ENCODE results near the gene TPCN2. TPM values are rescaled to one million over a fixed set of nuclear protein-coding genes. Genes with fewer than 3 reads are reported as not detected.

Gene TPCN2
- total and polyA plus RNA-seq, 2 of the 4 experiments (the other 2 are of a cell fraction), result 3.4 to 8.0 TPM

DNA sequence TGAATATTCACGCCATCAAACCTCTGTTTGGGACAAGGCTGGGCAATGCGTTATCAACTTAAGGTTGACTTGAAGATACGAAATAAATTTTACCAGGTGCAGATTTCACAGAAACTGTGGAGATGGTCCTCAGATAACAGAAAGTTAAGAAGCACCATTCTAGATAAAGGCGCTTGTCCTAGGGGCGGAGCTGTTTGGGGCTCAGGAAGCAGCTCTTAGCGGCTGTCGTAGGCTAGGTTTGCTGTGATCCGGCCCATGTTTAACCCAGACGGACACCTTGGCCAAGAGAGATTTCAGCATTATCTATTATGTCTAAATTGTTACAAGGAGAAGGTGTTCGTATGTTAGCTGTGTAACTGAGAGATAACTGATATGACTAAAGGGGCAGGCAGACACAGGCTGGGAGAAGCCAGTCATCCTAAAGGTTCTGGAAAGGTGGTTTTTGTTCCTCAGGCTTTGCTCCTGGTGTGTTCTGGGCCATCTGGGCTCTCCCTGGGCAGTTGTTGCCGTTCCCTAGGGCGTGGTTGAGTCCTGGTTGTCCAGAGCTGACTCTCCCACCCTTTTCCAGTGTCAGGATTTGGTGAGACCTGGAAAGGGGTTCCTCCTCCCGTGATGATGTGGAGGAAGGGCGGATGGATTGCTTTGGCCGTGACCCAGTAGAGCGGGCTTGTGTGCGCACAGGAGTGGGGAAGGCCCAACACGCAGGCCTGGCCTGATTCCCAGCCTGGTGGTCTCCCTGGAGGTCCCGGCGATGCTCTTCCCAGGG is 25.8 kb downstream of the TPCN2 start:
- Histone ChIP-seq H2AK9ac (replicated peaks; ENCODE audit: low read depth, low read length, poor library complexity) (peak overlapping the region; percentile 26), H3K18ac (ENCODE audit: low read depth, low read length) (no peak overlapping the region), H3K56ac (ENCODE audit: extremely low read depth, insufficient read depth, low read length) (no peak overlapping the region), H2BK5ac (ENCODE audit: low read depth, low read length, poor library complexity, severe bottlenecking) (peak overlapping the region; percentile 57), H3K9ac (ENCODE audit: low read depth, low read length) (no peak overlapping the region), H3K79me1 (ENCODE audit: low read depth in 1 of 2, low read length in 2 of 2) (peaks cover 0 to 14% of the 10 kb centered on the region in 2 experiments; a peak in 1 of 4 replicates), H4K91ac (ENCODE audit: insufficient read depth, low read depth, low read length) (peak overlapping the region; percentile 14), H3K4me2 (ENCODE audit: low read depth, low read length) (no peak overlapping the region), H3K4me1 (ENCODE audit: control insufficient read depth, insufficient read depth, low read length) (peaks cover 13% of the 10 kb centered on the region), H2BK120ac (ENCODE audit: low read depth, low read length) (peak overlapping the region; percentile 53), H2AFZ (replicated peaks; ENCODE audit: low read length, poor library complexity) (no peak overlapping the region), H3K9me1 (ENCODE audit: insufficient read depth, low read length) (peaks cover 17% of the 10 kb centered on the region), H3K36me3 (ENCODE audit: control insufficient read depth, insufficient read depth, low read length) (peaks cover 34% of the 10 kb centered on the region), H3K4me3 (ENCODE audit: insufficient read depth, low read depth, low read length) (no peak overlapping the region), H3K27ac (ENCODE audit: insufficient read depth, low read length) (peak overlapping the region; percentile 31; the same call in 1 of the 2 replicates), H4K5ac (ENCODE audit: low read depth, low read length) (0 out of 2 replicates have a peak overlapping the region, but pooled peaks have one; percentile 19), H3K9me3 (ENCODE audit: control insufficient read depth, insufficient read depth, low read length) (no peaks in the 10 kb centered on the region), H3K14ac (replicated peaks; ENCODE audit: low read depth, low read length) (peak overlapping the region; percentile 18), H4K8ac (ENCODE audit: low read depth in 2 of 2, low read length in 2 of 2) (peak overlapping the region in 1 of 2 experiments; percentile 53; a peak in 1 of 4 replicates), H3K23ac (ENCODE audit: low read depth, low read length) (no peak overlapping the region), H4K20me1 (ENCODE audit: insufficient read depth, low read length) (peaks cover 7% of the 10 kb centered on the region; the same call in 1 of the 2 replicates), H2BK15ac (ENCODE audit: low read depth, low read length) (peak overlapping the region; percentile 54; the same call in 1 of the 3 replicates), H3K4ac (ENCODE audit: low read depth, low read length) (peak overlapping the region; percentile 54), H3K27me3 (ENCODE audit: control insufficient read depth, insufficient read depth, low read length) (no peaks in the 10 kb centered on the region), H2AK5ac (ENCODE audit: low read depth, low read length) (peak overlapping the region; percentile 94), H2BK20ac (ENCODE audit: low read depth, low read length) (peak overlapping the region; percentile 46; the same call in 1 of the 2 replicates)
- intact Hi-C loops (cut with micrococcal nuclease) (loop anchor here (1.0 kb wide), 1 partner anchor 61 kb away; the partner anchor contains the start of gene MRGPRF), dilution Hi-C loops (cut with HindIII; ENCODE audit: low sequenced_read_pairs, unreplicated experiment) (no loop called here), in situ Hi-C loops (cut with MboI; ENCODE audit: low sequenced_read_pairs) (no loop called here)
- TF ChIP-seq MAZ (IDR thresholded peaks at IDR 0.05; ENCODE audit: borderline replicate concordance, low read depth, low read length) (no peak), NFE2L2 (IDR thresholded peaks at IDR 0.05; ENCODE audit: low read depth, low read length) (no peak), RAD21 (IDR thresholded peaks at IDR 0.05; ENCODE audit: low read length) (no peak), BHLHE40 (IDR thresholded peaks at IDR 0.05; ENCODE audit: low read depth, low read length) (no peak), USF2 (IDR thresholded peaks at IDR 0.05; ENCODE audit: low read depth, low read length) (no peak), RFX5 (IDR thresholded peaks at IDR 0.05; ENCODE audit: low read depth, low read length) (no peak), FOS (IDR thresholded peaks at IDR 0.05; ENCODE audit: low read depth, low read length) (no peak), POLR2A (IDR thresholded peaks at IDR 0.05; ENCODE audit: low read depth, low read length) (no peak), MXI1 (IDR thresholded peaks at IDR 0.05; ENCODE audit: borderline replicate concordance, low read depth, low read length) (no peak), CEBPB (IDR thresholded peaks at IDR 0.05; ENCODE audit: low read depth, low read length) (no peak), RCOR1 (IDR thresholded peaks at IDR 0.05; ENCODE audit: insufficient replicate concordance, low read length) (no peak), CHD1 (IDR thresholded peaks at IDR 0.05; ENCODE audit: low read depth, low read length) (no peak)
- CTCF ChIA-PET, result no interaction called here
- ATAC-seq (ENCODE audit: low read depth), result no peak
- 98% methylated on average over 6 of the region's 20 CpGs; no CpG with 5 or more reads in 1 of the 2 experiments for WGBS, 2 experiments (ENCODE audit: extremely low coverage in 2 of 2, insufficient read length in 1 of 2)
- DNase-seq, result no peak
- POLR2A ChIA-PET (ENCODE audit: unreplicated experiment), result no interaction called here
- BruUV-seq (replicated peaks), result no TSS peak

Data from IMR-90 (cell line).